Hepatocyte (in vitro differentiated cells): ENCODE measurements around the gene TPRN.

ENCODE experiments used
- EZH2 ChIP-seq: fragments of 200-600 bp; sonication (generic); IDR thresholded peaks from 2 replicates; pipeline ENCODE4 v1.6.1; 2016; ENCODE audit warnings: antibody characterized with exemption, mild to moderate bottlenecking, borderline replicate concordance
- EZH2phosphoT487 ChIP-seq: fragments of 200-600 bp; sonication (generic); IDR thresholded peaks from one replicate; pipeline ENCODE4 v1.6.1; 2018; ENCODE audit warnings: antibody characterized with exemption, mild to moderate bottlenecking, low read depth, moderate library complexity; ENCODE audit not compliant: unreplicated experiment, severe bottlenecking
- TF ChIP-seq, protein P1 (sequence below): fragments of 200-600 bp; sonication (generic); IDR thresholded peaks from 2 replicates; pipeline ENCODE4 v1.5.1; 2016; ENCODE audit warnings: antibody characterized with exemption, mild to moderate bottlenecking; ENCODE audit not compliant: poor library complexity

- TF ChIP-seq, protein P1, sequence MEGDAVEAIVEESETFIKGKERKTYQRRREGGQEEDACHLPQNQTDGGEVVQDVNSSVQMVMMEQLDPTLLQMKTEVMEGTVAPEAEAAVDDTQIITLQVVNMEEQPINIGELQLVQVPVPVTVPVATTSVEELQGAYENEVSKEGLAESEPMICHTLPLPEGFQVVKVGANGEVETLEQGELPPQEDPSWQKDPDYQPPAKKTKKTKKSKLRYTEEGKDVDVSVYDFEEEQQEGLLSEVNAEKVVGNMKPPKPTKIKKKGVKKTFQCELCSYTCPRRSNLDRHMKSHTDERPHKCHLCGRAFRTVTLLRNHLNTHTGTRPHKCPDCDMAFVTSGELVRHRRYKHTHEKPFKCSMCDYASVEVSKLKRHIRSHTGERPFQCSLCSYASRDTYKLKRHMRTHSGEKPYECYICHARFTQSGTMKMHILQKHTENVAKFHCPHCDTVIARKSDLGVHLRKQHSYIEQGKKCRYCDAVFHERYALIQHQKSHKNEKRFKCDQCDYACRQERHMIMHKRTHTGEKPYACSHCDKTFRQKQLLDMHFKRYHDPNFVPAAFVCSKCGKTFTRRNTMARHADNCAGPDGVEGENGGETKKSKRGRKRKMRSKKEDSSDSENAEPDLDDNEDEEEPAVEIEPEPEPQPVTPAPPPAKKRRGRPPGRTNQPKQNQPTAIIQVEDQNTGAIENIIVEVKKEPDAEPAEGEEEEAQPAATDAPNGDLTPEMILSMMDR = no peak
- TF ChIP-seq EZH2 = no peak
- TF ChIP-seq EZH2phosphoT487 = no peak
Observed at GRCh38 chr9:137211532-137211931, 11.0 kb upstream of the TPRN start.
